ENCODE results near the gene USP37.

- TF ChIP-seq YY1 (IDR thresholded peaks at IDR 0.05; ENCODE audit: insufficient read depth, insufficient read length) (no peak), ZNF274 (IDR thresholded peaks at IDR 0.05; ENCODE audit: low read depth, low read length) (no peak)
Measured at GRCh38 chr2:218402491-218402901, 165.7 kb downstream of the USP37 start.

Data from NT2/D1 (cell line).